Measurements from ENCODE around the gene DHRS11.

Gene DHRS11

GRCh38 chr17:36566081-36566480, 25.6 kb upstream of the DHRS11 start:
- Histone ChIP-seq H3K4me1 (ENCODE audit: insufficient read depth, low read length) (no peaks in the 10 kb centered on the region), H3K27ac (ENCODE audit: low read depth, low read length) (no peak overlapping the region), H3K9me3 (ENCODE audit: low read length) (no peaks in the 10 kb centered on the region), H3K4me3 (ENCODE audit: low read depth in 1 of 2, low read length in 2 of 2) (no peak overlapping the region), H3K9ac (ENCODE audit: low read length) (no peak overlapping the region), H3K27me3 (ENCODE audit: control insufficient read depth in 1 of 2, insufficient read depth in 2 of 2, low read length in 2 of 2) (no peaks in the 10 kb centered on the region), H3K36me3 (ENCODE audit: insufficient read depth, low read length) (peaks cover 43% of the 10 kb centered on the region)

DNA sequence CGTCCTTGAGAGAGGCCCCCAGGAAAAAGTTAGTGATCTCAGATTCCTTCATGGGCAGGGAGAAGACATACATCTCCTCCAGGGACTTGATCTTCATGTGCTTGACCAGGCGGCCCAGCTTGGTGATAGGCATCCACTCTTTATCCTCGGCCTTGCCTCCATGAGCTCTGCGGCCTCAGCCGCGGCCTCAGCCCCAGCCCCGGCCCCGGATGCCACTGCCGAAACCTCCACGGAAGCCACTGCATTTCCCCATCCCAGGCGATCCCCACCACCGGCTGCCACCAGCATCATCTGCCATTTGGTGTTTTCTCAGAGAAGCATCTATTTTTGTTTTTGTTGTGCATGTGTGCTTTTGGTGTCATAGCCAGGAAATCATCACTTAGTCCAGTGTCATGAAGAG, 16.7 kb upstream of the DHRS11 start:
- no peak overlapping the region for H3K27ac ChIP-seq (ENCODE audit: low read depth, low read length)
- H3K36me3 ChIP-seq (ENCODE audit: insufficient read depth, low read length) = peaks cover 28% of the 10 kb centered on the region
- H3K27me3 ChIP-seq (ENCODE audit: control insufficient read depth in 1 of 2, insufficient read depth in 2 of 2, low read length in 2 of 2) = no peaks in the 10 kb centered on the region
- H3K9me3 ChIP-seq (ENCODE audit: low read length) = no peaks in the 10 kb centered on the region
- no peak overlapping the region for H3K4me3 ChIP-seq (ENCODE audit: low read depth in 1 of 2, low read length in 2 of 2)
- H3K9ac ChIP-seq (ENCODE audit: low read length) = no peak overlapping the region
- no peaks in the 10 kb centered on the region for H3K4me1 ChIP-seq (ENCODE audit: insufficient read depth, low read length)

DNA sequence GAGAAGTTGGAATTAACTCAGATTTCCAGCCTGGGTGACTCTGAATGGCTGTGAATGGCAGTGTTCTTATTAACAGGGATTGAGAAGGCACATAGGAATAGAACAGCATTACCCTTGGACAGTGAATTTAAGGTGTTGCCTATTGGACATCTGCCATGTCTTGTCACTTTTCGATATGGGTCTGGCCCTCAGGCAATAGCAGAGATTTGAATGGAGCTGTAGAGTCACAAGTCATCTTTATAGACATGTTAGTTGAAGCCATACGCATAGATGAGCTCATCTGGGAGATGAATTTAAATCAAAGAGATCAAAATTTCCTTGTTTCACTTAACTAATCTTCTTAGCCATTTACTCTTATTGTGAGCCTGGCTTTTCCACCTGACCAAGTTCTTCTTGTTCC, 14.9 kb upstream of the DHRS11 start:
- Histone ChIP-seq H3K4me1 (ENCODE audit: insufficient read depth, low read length) (no peaks in the 10 kb centered on the region), H3K36me3 (ENCODE audit: insufficient read depth, low read length) (peaks cover 29% of the 10 kb centered on the region), H3K9ac (ENCODE audit: low read length) (no peak overlapping the region), H3K27me3 (ENCODE audit: control insufficient read depth in 1 of 2, insufficient read depth in 2 of 2, low read length in 2 of 2) (no peaks in the 10 kb centered on the region), H3K9me3 (ENCODE audit: low read length) (no peaks in the 10 kb centered on the region), H3K27ac (ENCODE audit: low read depth, low read length) (no peak overlapping the region), H3K4me3 (ENCODE audit: low read depth in 1 of 2, low read length in 2 of 2) (no peak overlapping the region)

DNA sequence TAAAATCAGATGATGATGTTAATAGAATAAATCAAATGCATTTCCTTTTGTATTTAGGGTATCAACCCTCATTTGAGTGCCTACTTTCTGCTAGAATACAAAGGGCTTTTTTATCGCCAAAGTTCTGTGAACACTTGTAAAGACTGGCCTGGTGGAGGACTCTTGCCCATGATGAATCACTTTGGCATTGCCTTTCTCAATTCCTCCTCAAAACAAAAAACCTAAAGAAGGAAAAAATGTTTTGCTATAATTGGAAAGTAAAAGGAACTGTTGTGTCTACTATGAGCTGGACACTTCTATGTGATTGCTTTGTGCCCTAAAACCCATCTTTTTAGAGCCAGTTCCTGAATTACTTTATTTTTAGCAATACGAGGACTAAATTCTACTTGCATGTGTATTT, 13.0 kb upstream of the DHRS11 start:
- Histone ChIP-seq H3K36me3 (ENCODE audit: insufficient read depth, low read length) (peaks cover 37% of the 10 kb centered on the region), H3K9me3 (ENCODE audit: low read length) (no peaks in the 10 kb centered on the region), H3K9ac (ENCODE audit: low read length) (no peak overlapping the region), H3K27ac (ENCODE audit: low read depth, low read length) (no peak overlapping the region), H3K27me3 (ENCODE audit: control insufficient read depth in 1 of 2, insufficient read depth in 2 of 2, low read length in 2 of 2) (no peaks in the 10 kb centered on the region), H3K4me3 (ENCODE audit: low read depth in 1 of 2, low read length in 2 of 2) (no peak overlapping the region), H3K4me1 (ENCODE audit: insufficient read depth, low read length) (no peaks in the 10 kb centered on the region)

DNA sequence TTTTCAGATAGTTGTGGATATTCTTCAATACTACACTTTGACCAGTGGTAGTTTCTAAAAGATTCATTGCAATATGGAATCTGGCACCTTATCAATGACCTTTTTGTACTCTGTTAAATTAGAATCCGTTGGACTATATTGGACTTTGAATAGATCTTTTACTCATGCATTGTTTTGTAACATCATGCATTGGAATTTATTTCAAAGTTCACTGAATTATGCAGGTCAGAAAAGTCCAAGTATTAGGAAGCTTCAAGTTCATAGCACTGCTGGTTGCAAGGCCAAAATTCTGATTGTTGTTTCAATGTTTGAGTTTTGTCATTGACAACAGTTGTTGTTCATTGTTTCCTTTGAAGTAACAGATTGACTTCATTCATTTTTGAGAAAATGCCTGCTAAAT, 7.9 kb upstream of the DHRS11 start:
- Histone ChIP-seq H3K9me3 (ENCODE audit: low read length) (no peaks in the 10 kb centered on the region), H3K4me3 (ENCODE audit: low read depth in 1 of 2, low read length in 2 of 2) (no peak overlapping the region), H3K9ac (ENCODE audit: low read length) (no peak overlapping the region), H3K4me1 (ENCODE audit: insufficient read depth, low read length) (no peaks in the 10 kb centered on the region), H3K27me3 (ENCODE audit: control insufficient read depth in 1 of 2, insufficient read depth in 2 of 2, low read length in 2 of 2) (no peaks in the 10 kb centered on the region), H3K36me3 (ENCODE audit: insufficient read depth, low read length) (peaks cover 55% of the 10 kb centered on the region), H3K27ac (ENCODE audit: low read depth, low read length) (no peak overlapping the region)

GRCh38 chr17:36586138-36586537, 5.5 kb upstream of the DHRS11 start:
- H3K4me3 ChIP-seq (ENCODE audit: low read depth in 1 of 2, low read length in 2 of 2) = no peak overlapping the region
- peaks cover under 1% of the 10 kb centered on the region for H3K4me1 ChIP-seq (ENCODE audit: insufficient read depth, low read length)
- H3K9ac ChIP-seq (ENCODE audit: low read length) = no peak overlapping the region
- H3K27me3 ChIP-seq (ENCODE audit: control insufficient read depth in 1 of 2, insufficient read depth in 2 of 2, low read length in 2 of 2) = no peaks in the 10 kb centered on the region
- no peak overlapping the region for H3K27ac ChIP-seq (ENCODE audit: low read depth, low read length)
- peaks cover 54% of the 10 kb centered on the region for H3K36me3 ChIP-seq (ENCODE audit: insufficient read depth, low read length)
- H3K9me3 ChIP-seq (ENCODE audit: low read length) = no peaks in the 10 kb centered on the region

DNA sequence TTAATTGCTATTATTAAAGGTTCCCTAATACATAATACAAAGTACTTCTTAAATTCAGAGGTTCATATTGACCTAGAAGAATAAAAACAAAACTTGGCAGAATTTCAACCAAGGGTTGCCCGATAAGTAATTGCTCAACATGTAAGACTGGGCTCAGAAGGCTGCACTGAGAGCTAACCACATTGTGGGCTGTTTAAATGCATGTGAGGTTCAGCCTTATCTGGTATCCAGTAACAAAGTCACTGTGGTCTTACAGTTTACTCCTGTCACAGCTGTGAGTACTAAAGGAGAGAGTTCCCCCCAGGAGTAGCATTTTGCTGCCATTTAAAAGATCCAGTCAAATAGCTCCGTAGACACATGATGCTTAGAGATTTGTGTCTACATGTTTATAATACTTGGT, 1.6 kb upstream of the DHRS11 start:
- Histone ChIP-seq H3K27me3 (ENCODE audit: control insufficient read depth in 1 of 2, insufficient read depth in 2 of 2, low read length in 2 of 2) (no peaks in the 10 kb centered on the region), H3K9ac (ENCODE audit: low read length) (no peak overlapping the region), H3K27ac (ENCODE audit: low read depth, low read length) (no peak overlapping the region), H3K4me1 (ENCODE audit: insufficient read depth, low read length) (peaks cover 14% of the 10 kb centered on the region), H3K9me3 (ENCODE audit: low read length) (no peaks in the 10 kb centered on the region), H3K4me3 (ENCODE audit: low read depth in 1 of 2, low read length in 2 of 2) (no peak overlapping the region), H3K36me3 (ENCODE audit: insufficient read depth, low read length) (peaks cover 30% of the 10 kb centered on the region)

DNA sequence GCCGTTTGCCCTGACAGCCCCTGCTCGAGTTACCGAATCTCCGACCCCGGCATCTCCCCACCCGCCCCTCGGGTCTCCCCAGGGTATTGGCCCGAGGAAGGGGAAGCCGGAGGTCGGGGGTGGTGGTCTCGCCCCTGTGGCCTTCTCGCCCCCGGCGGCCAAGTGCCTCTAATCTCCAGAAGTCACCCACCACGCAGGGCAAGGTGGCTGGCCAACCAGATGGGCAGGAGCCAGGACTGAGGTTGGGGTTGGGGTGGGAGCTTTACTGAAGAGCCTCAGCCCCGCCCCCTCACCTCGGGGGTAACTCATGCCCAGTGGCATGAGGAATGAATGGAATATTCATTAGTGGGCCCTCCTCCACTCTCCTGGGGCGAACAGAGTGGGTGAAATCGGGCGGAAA, 637 bp downstream of the DHRS11 start:
- Histone ChIP-seq H3K9ac (ENCODE audit: low read length) (peak overlapping the region; percentile 49), H3K27ac (ENCODE audit: low read depth, low read length) (no peak overlapping the region), H3K4me1 (ENCODE audit: insufficient read depth, low read length) (peaks cover 14% of the 10 kb centered on the region), H3K4me3 (ENCODE audit: low read depth in 1 of 2, low read length in 2 of 2) (peak overlapping the region; percentile 42 to 56), H3K9me3 (ENCODE audit: low read length) (no peaks in the 10 kb centered on the region), H3K27me3 (ENCODE audit: control insufficient read depth in 1 of 2, insufficient read depth in 2 of 2, low read length in 2 of 2) (no peaks in the 10 kb centered on the region), H3K36me3 (ENCODE audit: insufficient read depth, low read length) (peaks cover 10% of the 10 kb centered on the region)

DNA sequence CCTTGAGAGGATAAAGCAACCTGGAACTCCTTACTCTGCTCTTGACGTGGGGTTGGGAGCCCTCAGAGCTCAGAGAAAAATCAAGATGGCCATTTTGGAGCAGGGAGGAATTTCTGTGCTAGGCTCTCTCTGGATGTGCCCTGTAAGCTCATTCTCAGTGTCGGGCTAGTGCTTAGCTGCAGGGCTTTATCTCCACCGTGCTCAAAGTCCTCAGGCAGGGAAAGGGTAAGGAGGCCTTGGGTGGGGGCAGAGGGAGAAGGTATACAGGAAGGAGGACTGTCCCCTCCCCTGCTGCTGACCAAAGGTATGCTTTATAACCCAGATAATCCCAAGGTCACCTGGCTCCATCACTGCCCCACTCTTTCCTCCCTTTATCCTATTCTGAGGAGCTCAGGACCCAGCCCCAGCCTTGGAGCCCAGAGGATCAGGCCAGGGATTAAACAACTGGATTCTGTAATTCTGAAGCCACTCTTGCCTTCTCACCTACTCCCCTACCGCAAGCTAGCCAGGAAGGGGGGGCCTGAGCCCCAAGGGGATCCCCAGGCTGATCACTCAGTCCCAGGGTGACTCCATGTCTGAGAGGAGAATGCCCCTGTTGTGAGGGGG, 1.1 kb downstream of the DHRS11 start:
- H3K9me3 ChIP-seq (ENCODE audit: low read length) = no peaks in the 10 kb centered on the region
- peak overlapping the region; percentile 42 to 56 for H3K4me3 ChIP-seq (ENCODE audit: low read depth in 1 of 2, low read length in 2 of 2)
- H3K27ac ChIP-seq (ENCODE audit: low read depth, low read length) = no peak overlapping the region
- H3K9ac ChIP-seq (ENCODE audit: low read length) = peak overlapping the region; percentile 49
- peaks cover 9% of the 10 kb centered on the region for H3K36me3 ChIP-seq (ENCODE audit: insufficient read depth, low read length)
- H3K4me1 ChIP-seq (ENCODE audit: insufficient read depth, low read length) = peaks cover 14% of the 10 kb centered on the region
- no peaks in the 10 kb centered on the region for H3K27me3 ChIP-seq (ENCODE audit: control insufficient read depth in 1 of 2, insufficient read depth in 2 of 2, low read length in 2 of 2)

DNA sequence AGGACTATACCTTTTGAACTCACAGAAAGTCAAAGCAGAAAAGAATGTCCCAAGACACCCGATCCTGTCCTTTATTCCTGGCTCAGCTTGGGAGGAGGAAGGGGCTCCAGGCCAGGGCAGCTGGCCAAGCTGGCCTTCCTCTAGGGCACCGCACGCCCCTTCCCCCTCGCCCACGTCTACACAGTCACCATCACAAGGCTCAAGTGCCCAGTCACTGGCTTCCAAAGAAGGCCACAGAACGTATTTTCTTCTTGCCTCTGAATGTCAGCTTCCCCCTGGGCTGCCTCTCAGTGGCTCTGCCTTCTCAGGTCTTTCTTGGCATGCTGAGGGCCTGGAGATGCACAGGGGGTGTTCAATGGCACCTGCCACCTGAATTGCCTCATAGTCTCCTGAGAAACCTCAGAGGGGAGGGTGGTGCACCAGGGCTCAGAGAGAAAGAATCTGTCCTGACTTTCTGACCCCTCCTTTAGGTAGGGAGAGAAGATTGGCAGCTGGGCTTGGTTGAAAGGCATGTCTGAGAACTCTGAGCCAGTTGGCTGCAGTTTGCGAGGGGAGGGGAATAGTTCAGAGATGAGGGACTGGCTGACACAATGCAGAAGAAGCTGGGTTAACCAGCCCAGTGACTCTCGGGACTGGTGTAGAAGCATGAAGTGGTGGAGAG, 2.1 kb downstream of the DHRS11 start:
- Histone ChIP-seq H3K36me3 (ENCODE audit: insufficient read depth, low read length) (peaks cover 8% of the 10 kb centered on the region), H3K9me3 (ENCODE audit: low read length) (no peaks in the 10 kb centered on the region), H3K27ac (ENCODE audit: low read depth, low read length) (no peak overlapping the region), H3K4me3 (ENCODE audit: low read depth in 1 of 2, low read length in 2 of 2) (no peak overlapping the region), H3K9ac (ENCODE audit: low read length) (no peak overlapping the region), H3K4me1 (ENCODE audit: insufficient read depth, low read length) (peaks cover 14% of the 10 kb centered on the region), H3K27me3 (ENCODE audit: control insufficient read depth in 1 of 2, insufficient read depth in 2 of 2, low read length in 2 of 2) (no peaks in the 10 kb centered on the region)

DNA sequence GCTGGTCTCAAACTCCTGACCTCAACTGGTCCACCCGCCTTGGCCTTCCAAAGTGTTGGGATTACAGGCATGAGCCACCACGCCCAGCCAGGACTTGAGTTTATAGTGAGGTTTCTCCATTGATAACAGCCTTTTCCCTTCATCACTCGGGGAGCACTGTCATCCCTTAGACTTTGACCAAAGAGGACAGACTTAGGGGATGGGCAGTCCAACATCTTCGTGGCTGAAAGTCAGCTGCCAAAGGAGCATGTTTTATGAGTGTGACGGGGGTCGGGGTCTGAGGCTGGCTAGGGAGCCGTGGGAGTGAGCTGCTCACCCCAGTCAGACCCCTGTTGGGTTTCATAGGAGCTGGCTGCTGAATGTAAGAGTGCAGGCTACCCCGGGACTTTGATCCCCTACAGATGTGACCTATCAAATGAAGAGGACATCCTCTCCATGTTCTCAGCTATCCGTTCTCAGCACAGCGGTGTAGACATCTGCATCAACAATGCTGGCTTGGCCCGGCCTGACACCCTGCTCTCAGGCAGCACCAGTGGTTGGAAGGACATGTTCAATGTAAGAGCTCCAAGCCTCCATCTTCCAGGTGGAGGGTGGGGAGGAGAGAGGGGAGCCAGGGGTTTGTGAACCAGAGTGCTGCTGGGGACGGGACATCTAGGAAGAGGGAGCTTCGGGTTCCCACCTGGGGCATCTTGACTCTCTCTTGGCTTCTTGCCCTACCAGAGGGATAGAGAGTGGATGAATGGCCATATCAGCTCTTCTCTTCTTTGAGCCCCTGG, 3.1 kb downstream of the DHRS11 start:
- Histone ChIP-seq H3K4me1 (ENCODE audit: insufficient read depth, low read length) (peaks cover 14% of the 10 kb centered on the region), H3K36me3 (ENCODE audit: insufficient read depth, low read length) (no peaks in the 10 kb centered on the region), H3K27ac (ENCODE audit: low read depth, low read length) (no peak overlapping the region), H3K4me3 (ENCODE audit: low read depth in 1 of 2, low read length in 2 of 2) (no peak overlapping the region), H3K27me3 (ENCODE audit: control insufficient read depth in 1 of 2, insufficient read depth in 2 of 2, low read length in 2 of 2) (no peaks in the 10 kb centered on the region), H3K9me3 (ENCODE audit: low read length) (no peaks in the 10 kb centered on the region), H3K9ac (ENCODE audit: low read length) (no peak overlapping the region)
